ENCODE data around the gene RNF208.

- TF ChIP-seq EZH2 (IDR thresholded peaks at IDR 0.05; ENCODE audit: insufficient read depth, low read length): no peak
- TF ChIP-seq CTCF (IDR thresholded peaks at IDR 0.05; ENCODE audit: insufficient read depth, low read depth, low read length): no peak
Measured at GRCh38 chr9:137226338-137227053, 4.5 kb upstream of the RNF208 start.
